GM19193 (cell line): ENCODE data around the gene KPNB1.

Source experiments
- POLR2A ChIP-seq: IDR thresholded peaks from 4 replicates; pipeline ENCODE4 v1.6.1; 2011; ENCODE audit not compliant: insufficient read depth, insufficient read length; ENCODE audit errors: extremely low read depth

The KPNB1 gene

DNA sequence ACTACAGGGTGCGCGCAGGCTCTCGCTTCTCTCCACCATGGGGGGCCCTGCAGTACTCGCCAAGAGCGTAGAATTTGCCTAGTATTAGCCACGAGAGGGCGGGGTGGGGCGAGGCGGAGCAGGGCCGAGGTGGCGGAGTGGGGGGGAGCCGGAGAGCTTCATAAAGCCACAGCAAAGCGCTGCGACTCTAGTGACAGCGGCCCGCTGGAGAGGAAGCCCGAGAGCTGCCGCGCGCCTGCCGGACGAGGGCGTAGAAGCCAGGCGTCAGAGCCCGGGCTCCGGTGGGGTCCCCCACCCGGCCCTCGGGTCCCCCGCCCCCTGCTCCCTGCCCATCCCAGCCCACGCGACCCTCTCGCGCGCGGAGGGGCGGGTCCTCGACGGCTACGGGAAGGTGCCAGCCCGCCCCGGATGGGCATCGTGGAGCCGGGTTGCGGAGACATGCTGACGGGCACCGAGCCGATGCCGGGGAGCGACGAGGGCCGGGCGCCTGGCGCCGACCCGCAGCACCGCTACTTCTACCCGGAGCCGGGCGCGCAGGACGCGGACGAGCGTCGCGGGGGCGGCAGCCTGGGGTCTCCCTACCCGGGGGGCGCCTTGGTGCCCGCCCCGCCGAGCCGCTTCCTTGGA lies 83.4 kb downstream of the KPNB1 start, which contains the start of gene TBX21:
TSS of gene TBX21 (plus strand) at position 190 of the 627 bp plus-strand sequence. CDS start at position 409, 219 bp downstream.
- peak; percentile 82 for TF ChIP-seq POLR2A

DNA sequence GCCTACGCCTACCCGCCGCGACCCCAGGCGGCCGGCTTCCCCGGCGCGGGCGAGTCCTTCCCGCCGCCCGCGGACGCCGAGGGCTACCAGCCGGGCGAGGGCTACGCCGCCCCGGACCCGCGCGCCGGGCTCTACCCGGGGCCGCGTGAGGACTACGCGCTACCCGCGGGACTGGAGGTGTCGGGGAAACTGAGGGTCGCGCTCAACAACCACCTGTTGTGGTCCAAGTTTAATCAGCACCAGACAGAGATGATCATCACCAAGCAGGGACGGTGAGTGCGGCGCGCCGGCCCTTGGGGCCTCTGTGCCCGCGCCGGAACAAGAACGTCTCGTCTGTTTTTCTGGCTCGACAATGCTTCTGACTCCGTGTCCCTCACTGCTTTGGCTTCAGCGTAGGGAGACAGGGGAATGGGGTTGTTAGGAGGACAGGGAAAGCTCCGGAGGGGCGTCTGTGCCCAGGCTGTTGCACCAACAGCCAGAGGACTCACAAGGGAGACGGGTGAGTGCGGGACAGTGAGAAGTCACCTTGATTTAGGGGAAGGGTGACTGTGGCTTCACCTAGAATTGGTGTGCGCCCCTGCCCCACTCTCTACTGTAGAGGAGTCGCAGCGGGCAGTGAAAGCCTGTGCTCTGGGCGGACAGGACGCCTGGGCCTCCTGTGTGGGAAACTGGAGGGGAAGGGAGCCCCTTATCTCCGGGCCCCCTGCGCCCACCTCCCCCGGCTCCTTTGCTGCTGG lies 84.1 kb downstream of the KPNB1 start:
- TF ChIP-seq POLR2A, result no peak

DNA sequence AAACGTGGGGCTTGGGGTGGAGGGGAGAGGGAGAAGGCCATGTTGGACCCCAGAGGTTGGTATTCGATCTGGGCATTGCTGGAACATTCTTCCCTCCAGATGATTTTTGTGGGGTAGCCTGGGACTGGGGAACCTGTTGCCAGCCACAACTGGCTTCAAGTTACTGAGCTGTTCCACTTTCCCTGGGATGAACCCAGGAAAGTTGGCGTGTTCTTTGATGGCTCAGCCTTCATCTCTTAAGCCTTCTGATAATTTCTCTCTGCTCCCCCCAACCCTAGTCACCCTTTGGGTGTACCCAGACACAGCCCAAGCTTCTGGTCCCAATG lies 85.4 kb downstream of the KPNB1 start:
- TF ChIP-seq POLR2A, result no peak
